NOMO-1 treated with DMSO at 0.1 percent for 48 hours (cell line): ENCODE results near the gene CLBA1.
A peak's percentile ranks its signal among the peaks of the same experiment; 100 is the strongest.
"Not testable (repeated sequence)": the region's sequence is repeated elsewhere in the genome, so short reads cannot be mapped to it uniquely, and the experiment has no call there.

Experiments used
- DNase-seq: peaks from one replicate; lab custom pipeline; 2025; ENCODE audit not compliant: unreplicated experiment; lab: John Stamatoyannopoulos, UW

Gene CLBA1

DNA sequence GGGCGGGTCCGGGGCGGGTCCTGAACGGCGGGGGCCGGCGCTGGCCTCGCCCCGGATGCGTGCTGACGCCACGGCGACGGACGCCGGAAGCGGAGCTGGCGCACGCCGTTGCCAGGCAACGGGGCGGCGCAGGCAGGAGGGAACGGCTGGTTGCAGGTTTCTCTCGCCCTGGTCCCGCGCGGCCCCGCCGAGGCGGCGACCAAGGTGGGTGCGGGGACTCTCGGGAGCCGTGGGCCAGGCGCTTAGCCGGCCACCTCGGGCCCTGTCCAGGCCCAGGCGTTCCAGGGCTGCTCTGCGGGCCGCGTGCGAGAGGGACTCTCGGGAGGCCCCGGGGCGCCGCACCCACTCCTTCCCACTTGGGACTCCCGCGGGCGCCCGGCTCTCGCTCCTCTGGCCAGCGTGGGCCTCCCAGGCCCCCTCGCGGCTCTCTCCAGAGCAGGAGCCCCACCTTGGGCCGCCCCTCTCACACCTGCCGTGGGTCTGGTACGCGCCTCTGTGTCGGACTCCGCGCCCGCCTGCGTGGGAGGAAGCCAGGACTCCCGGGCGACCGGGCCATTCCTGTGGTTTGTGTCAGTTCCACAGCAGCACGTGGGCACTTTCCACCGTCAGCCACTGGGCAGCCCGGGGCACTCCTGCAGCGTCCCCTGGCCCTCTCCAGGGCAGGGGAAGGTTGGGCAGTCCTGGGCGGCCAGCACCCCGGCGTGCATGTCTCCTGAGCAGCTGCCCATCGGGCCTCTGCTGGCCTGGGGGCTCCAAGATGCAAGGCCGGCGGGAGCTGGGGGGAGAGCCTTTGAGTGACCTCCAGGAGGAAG lies at the start of gene CLBA1:
Gene CLBA1 (plus strand): TSS at position 114 of the 812 bp plus-strand sequence. CDS start 644 bp downstream, at position 758.
- DNase-seq: peak; percentile 68

DNA sequence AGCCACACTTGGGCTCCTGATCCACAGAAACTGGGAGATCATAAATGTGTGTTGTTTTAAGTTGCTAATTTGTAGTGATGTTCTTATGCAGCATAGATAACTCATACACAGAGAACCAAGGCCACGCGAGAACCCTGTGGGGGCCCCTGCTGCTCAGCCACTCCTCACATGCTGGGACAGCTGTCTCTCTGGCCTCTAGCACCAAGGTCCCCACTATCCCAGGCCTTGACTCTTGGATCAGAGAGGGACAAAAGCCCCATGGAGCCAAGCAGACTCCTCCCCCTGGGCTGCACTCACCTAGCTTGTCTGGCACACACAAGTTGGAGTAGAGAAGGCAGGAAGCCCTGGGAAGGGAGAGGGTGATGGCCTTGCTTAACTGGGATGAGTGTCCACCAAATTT lies 49.6 kb upstream of the CLBA1 start:
- DNase-seq: no peak

- no peak for DNase-seq
Observed at GRCh38 chr14:104936361-104937155, 49.0 kb upstream of the CLBA1 start.

DNA sequence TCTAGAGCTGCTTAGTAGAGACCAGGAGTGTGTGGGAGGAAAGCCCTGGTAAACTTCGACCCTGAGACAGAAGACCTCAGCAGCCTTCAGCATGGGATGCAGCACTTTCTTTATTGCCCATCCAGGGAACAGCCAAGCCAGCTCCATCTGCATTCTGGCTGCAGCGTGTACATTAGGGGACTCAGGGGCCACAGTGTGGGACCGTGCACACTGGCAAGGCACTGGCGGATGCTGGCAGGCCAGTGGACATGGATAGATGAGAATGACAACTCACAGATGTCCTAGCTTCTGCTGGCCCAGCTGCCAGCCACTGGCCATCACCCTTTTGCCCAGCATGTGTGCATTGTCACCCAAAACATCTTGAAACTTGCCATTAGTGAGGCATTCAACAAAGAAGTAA lies 48.4 kb upstream of the CLBA1 start:
- DNase-seq: no peak

DNA sequence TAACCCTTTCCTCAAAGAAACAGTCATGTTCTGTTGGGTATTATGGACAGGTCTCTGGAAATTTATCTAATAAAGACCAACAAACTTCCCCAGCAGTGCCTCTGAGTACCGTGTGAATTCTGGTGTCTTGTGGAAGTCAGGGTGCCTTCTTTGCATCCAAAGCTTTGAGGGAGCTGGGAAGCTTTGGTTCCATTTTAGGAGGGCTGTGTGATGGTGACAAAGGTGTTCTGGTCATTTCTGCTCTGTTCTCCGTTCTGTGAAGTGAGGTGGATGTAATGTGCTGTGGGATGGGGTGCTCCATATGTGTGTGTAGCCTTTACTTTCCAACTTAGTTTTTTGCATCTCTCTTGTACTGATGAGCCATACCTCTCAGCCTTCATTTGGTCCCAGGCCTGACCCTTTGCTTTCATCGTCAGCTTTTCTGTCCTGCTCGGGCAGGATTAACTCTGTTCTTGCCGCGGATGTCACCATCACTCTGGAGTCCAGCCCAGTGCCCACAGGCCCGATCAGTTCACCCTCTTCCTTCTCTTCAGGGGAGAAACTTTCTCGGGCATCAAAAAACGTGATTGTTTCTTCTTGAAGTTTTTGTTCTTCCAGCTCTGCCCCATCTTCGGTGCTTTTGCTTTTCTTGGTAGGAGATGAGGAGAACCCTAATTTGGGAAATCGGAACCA lies 47.8 kb upstream of the CLBA1 start:
- DNase-seq: no peak

DNA sequence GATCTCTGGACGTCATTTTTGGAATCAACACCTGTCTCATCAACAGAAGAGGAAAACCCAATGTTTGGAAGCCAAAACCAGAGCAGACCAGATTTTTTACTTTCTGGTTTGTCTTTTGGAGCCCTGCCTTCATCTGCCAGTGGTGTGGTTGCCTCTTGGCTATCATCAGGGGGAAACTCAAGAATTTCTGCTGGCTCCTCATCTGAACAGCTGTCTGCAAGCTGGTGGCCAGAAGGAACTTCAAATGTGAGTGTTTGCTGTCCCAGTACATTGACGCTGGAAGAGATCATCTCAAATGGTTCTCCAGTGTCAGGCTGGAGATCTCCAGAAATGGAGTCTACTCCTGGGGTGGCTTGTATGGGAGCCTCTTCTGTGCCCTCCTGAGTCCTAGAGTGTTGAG lies 47.2 kb upstream of the CLBA1 start:
- DNase-seq: no peak

DNA sequence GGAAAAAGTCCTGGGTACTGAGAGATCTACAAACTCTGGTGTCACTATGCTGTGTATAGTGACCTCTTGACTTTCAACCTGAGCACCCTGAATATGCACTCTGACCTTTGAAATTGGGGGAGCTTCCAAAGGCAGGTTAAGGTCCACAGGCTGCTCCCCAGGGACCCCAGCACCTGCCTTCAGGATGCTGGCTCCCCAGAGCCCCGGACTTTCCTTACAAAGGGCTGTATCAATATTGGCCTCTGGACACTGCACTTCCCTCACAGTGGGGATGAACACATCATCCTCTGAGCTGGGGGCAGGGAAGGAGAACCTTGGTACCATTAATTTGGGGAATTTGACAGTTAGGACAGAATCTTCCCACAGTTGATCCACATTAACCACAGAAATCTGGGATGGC lies 46.6 kb upstream of the CLBA1 start:
- DNase-seq: no peak

DNA sequence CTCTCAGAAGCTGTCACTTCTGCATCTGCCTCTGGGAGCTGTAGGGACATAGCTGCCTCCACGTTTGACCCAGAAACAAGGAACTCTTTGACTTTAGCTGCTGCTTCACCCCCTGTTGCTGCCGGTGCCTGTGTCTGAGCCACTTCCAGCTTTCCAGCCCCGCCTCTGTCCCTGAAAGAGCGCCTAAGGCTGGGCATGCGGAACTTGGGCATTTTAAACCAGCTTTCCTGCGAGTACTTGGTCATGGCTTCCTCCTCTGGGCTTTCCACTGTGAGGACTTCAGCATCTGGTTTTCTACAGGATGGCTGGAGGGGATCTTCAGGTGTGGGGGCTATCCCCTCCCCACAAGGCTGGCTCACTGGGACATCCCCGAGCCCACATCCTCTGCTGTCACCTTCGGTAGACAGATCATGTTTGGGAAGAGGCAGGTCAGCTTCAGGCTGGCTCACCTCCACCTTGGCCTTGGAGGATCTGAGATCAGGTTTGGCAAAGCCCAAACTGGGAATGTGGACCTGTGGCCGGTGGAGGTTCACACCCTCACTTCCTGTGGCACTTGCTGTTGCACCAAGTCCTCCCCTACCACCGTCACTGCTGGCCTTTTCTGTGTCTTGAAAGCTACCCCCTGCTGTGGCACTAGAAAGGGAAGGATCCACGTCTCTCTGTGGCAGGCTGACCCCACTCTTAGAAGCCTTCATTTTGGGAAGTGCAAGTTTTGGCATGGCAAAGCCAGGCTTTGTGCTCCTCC lies 45.8 kb upstream of the CLBA1 start:
- no peak for DNase-seq

DNA sequence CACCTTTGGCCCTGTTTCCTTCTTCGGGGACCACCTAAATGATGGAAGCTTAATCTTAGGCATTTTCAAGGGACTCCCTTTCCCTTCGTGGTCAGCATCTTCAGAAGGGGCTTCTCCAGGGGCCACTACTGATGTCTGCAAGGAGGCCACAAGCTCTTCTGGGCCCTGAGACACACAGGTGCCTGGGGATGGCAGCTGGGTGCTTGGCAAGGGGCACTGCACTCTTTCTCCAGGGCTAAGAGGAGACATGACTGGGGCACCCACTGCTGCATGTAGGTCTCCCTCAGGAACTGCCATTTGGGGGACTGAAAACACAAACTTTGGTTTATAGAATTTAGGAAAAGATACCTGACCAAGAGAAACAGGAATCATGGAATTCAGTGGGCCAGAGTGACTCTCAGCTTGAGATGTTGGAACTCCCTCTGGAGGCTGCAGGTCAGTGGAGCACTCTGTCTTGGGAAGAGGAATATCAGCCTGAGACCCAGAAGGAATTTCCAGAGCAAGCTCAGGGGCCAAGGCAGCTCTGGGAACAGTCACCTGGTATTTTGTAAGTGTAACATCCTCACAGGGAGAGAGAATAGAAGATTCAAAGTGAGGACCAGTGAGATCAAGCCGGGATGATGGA lies 45.0 kb upstream of the CLBA1 start:
- DNase-seq: no peak

DNA sequence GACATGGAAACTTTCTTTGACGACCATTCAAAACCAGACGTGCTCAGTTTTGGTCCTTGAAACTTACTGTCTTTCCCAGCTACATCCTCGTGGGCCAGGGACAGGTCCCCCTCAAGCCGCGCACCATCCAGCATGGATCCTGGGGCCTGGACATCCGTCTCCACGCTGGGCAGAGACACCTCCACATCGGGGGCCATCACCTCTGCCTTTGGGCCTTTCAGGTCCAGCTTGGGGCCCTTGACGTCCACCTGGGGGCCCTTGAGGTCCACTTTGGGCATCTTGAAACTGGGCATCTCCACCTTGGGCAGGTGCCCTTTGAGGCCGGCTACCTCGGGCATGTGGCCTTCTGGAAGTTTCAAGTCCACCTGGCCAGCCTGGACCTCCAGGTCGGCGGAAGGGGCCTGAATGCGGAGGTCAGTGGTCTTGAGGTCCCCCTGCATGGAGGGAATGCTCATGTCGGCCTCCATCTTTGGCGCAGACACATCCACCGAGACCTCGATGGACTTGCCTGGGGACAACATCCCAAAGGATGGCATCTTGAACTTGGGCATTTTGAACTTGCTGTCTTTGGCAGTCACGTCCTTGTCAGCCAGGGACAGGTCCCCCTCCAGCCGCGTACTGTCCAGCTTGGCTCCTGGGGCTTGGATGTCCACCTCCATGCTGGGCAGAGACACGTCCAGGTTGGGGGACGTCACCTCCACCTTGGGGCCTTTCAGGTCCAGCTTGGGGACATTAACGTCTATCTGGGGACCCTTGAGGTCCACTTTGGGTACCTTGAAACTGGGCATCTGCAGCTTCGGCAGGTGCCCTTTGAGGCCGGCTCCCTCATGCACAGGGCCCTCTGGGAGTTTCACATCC lies 43.9 kb upstream of the CLBA1 start:
- no peak for DNase-seq

GRCh38 chr14:104942586-104942985 lies 43.0 kb upstream of the CLBA1 start:
- DNase-seq: no peak

DNA sequence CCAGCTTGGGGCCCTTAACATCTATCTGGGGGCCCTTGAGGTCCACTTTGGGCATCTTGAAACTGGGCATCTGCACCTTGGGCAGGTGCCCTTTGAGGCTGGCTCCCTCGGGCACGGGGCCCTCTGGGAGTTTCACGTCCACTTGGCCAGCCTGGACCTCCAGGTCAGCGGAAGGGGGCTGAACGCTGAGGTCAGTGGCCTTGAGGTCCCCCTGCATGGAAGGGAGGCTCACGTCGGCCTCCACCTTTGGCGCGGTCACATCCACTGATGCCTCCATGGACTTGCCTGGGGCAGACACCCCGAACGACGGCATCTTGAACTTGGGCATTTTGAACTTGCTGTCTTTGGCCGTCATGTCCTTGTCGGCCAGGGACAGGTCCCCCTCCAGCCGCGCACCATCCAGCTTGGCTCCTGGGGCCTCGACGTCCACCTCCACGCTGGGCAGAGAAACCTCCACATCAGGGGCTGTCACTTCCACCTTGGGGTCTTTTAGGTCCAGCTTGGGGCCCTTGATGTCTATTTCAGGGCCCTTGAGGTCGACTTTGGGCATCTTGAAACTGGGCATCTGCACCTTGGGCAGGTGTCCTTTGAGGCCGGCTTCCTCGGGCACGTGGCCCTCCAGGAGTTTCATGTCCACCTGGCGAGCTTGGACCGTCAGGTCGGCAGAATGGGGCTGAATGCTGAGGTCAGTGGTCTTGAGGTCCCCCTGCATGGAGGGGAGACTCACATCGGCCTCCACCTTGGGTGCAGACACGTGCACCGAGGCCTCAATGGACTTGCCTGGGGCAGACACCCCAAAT lies 42.2 kb upstream of the CLBA1 start:
- not testable (repeated sequence) for DNase-seq

DNA sequence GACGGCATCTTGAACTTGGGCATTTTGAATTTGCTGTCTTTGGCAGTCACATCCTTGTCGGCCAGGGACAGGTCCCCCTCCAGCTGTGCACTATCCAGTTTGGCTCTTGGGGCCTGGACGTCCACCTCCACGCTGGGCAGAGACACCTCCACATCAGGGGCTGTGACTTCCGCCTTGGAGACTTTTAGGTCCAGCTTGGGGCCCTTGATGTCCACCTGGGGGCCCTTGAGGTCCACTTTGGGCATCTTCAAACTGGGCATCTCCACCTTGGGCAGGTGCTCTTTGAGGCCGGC lies 41.6 kb upstream of the CLBA1 start:
- DNase-seq: not testable (repeated sequence)

GRCh38 chr14:104944436-104945205 lies 41.0 kb upstream of the CLBA1 start:
- DNase-seq: not testable (repeated sequence)

- not testable (repeated sequence) for DNase-seq
Observed at GRCh38 chr14:104945266-104945665, 40.3 kb upstream of the CLBA1 start.

GRCh38 chr14:104945986-104946965 lies 39.3 kb upstream of the CLBA1 start:
- DNase-seq: not testable (repeated sequence)

DNA sequence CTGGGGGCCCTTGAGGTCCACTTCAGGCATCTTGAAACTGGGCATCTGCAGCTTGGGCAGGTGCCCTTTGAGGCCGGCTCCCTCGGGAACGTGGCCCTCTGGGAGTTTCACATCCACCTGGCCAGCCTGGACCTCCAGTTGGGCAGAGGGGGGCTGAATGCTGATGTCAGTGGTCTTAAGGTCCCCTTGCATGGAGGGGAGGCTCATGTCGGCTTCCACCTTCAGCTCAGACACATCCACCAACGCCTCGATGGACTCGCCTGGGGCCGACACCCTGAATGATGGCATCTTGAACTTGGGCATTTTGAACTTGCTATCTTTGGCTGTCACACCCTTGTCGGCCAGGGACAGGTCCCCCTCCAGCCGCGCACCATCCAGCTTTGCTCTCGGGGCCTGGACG lies 38.4 kb upstream of the CLBA1 start:
- DNase-seq: not testable (repeated sequence)
